Left hindlimb (tissue), 1 donor: Measurements from ENCODE around the gene RTRAF.

Experiments
- DNase-seq: peaks from one replicate; pipeline ENCODE4 v3.0.0-alpha.2; 2018

The RTRAF gene

GRCh38 chr14:52051871-52052270, 62.5 kb downstream of the RTRAF start:
- no peak for DNase-seq

GRCh38 chr14:52052288-52052943, 63.1 kb downstream of the RTRAF start:
- DNase-seq = no peak

- DNase-seq = no peak
These were observed 63.7 kb downstream of the RTRAF start for GRCh38 chr14:52053044-52053443.

- no peak for DNase-seq
These were observed 65.3 kb downstream of the RTRAF start for GRCh38 chr14:52054678-52055077.

- no peak for DNase-seq
These were observed 65.8 kb downstream of the RTRAF start for GRCh38 chr14:52055167-52055566.

GRCh38 chr14:52058341-52058740, 69.0 kb downstream of the RTRAF start:
- no peak for DNase-seq

- no peak for DNase-seq
These were observed 70.3 kb downstream of the RTRAF start for GRCh38 chr14:52059649-52060048.

- peak; percentile 54 for DNase-seq
These were observed 70.7 kb downstream of the RTRAF start for GRCh38 chr14:52060080-52060479.
